T-helper 1 cell treated with Interleukin-12 subunit alpha and Interleukin-12 subunit beta and Interleukin-4 antibody, amounts not matched to agents 30 μg/mL and 1 μg/mL, for 36 hours (primary cell): ENCODE data around the gene TTC27.
A peak's percentile ranks its signal among the peaks of the same experiment; 100 is the strongest.

Experiments
- H3K27ac Mint-ChIP-seq: one replicate; pipeline ENCODE4 v1.8.0; 2021; ENCODE audit warnings: mild to moderate bottlenecking, mixed read lengths
- H3K27me3 Mint-ChIP-seq: one replicate; pipeline ENCODE4 v1.8.0; 2021; ENCODE audit warnings: low read depth, mixed read lengths
- H3K36me3 Mint-ChIP-seq: one replicate; pipeline ENCODE4 v1.8.0; 2021; ENCODE audit warnings: low read depth, mixed read lengths
- H3K4me1 Mint-ChIP-seq: one replicate; pipeline ENCODE4 v1.8.0; 2021; ENCODE audit warnings: low read depth, mixed read lengths
- H3K4me3 Mint-ChIP-seq: one replicate; pipeline ENCODE4 v1.8.0; 2021; ENCODE audit warnings: mild to moderate bottlenecking, moderate library complexity, mixed read lengths
- H3K9me3 Mint-ChIP-seq: one replicate; pipeline ENCODE4 v1.8.0; 2021; ENCODE audit warnings: mixed read lengths

Gene TTC27

DNA sequence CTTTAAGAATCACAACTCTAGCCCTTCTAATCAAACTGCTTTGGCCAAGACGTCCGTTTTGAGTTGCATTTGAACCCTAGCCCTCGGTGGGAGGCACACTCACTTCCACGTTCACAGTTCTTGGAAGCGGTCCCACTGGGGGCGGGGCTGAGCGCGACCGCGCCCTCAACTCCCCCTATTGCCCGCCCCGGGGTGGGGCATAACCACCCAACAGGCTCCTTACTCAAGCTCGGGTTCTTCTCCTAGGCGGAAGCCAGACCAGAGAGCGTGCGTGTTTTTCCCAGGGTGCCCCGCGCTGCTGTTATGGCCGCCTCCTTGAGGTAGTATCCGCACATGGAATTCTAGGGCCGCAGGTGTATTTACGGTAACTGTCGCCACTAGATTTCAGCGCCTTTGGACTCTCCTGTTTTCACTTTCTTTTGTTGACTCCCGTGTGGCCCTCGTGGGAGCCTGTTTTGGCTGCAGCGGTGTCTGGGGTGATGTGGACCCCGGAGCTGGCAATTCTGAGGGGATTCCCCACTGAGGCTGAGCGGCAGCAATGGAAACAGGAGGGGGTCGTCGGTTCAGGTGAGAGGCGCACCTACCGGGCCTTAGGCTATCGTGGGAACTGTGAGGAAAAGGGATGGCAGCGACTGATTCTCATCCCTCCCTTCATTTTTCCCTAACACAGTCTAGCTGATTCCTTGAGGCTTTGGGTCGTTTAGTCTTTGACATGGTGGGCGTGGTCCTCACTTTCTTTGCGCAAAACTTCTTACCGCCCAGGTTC lies at the start of gene TTC27:
Gene TTC27 (plus strand): TSS at position 237 of the 766 bp plus-strand sequence. CDS start 243 bp downstream, at position 480.
- Mint-ChIP-seq H3K27ac (peak within 1 kb of the TSS; percentile 94), H3K4me1 (peaks cover 22% of the 10 kb centered on the region), H3K4me3 (peak within 1 kb of the TSS; percentile 95), H3K27me3 (no peaks in the 10 kb centered on the region), H3K36me3 (peaks cover 14% of the 10 kb centered on the region), H3K9me3 (no peaks in the 10 kb centered on the region)

DNA sequence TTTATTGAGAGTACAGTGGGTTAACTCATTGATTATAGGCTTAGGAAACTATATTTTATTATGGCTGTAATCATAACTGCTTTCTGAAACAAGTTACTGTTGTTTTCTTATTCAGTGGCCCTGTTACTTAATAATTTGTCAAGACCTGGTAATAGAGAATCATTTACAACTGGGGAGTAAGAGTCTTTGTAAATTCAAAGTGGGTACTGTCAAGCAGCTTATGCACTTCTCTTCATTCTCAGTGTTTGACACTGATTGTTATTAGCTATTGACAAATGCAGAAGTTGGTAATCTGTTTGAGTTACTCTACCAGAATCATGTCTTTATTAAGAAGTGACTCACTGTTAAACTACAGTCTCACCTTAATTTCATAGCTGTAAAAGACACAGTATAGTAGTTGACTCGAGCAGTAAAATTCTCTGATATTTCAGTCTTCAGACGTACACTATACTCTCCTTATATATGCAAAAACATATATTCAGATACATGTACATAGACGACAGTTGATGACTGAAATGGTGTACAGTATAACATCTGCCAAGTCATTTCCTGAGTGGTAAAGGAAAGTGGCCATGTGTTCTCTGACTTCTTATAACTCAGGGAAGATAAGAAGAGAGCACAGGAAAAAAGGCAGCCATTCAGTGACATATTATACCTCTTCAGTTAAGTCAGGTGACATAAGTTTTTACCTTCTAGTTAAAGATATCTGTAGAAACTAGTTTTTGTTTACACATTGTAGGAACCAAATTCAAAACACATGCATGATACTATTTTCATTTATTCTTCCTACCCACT lies 36.0 kb upstream of the TTC27 start:
- no peaks in the 10 kb centered on the region for H3K9me3 Mint-ChIP-seq
- peak overlapping the region; percentile 34 for H3K4me3 Mint-ChIP-seq
- H3K27ac Mint-ChIP-seq = peak overlapping the region; percentile 92
- H3K4me1 Mint-ChIP-seq = peaks cover 40% of the 10 kb centered on the region
- H3K27me3 Mint-ChIP-seq = no peaks in the 10 kb centered on the region
- H3K36me3 Mint-ChIP-seq = peaks cover 34% of the 10 kb centered on the region

DNA sequence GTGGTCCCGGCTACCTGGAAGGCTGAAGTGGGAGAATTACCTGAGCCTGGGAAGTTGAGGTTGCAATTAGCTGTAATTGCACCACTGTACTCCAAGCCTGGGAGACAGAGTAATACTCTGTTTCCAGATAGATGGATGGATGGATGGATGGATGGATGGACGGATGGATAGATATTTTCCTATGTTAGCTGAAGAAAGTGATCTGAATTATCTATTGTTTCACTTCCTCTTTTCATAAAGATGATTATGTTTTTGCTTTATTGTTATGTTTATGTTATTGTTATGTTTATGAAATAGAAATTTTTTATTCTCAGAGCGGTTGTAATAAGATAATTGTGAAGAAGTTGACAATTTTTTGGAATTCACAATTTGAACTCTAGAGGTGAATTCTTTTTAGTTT lies 33.3 kb upstream of the TTC27 start:
- Mint-ChIP-seq H3K27ac (no peak overlapping the region), H3K27me3 (no peaks in the 10 kb centered on the region), H3K9me3 (no peaks in the 10 kb centered on the region), H3K4me1 (peaks cover 34% of the 10 kb centered on the region), H3K36me3 (peaks cover 36% of the 10 kb centered on the region), H3K4me3 (no peak overlapping the region)

DNA sequence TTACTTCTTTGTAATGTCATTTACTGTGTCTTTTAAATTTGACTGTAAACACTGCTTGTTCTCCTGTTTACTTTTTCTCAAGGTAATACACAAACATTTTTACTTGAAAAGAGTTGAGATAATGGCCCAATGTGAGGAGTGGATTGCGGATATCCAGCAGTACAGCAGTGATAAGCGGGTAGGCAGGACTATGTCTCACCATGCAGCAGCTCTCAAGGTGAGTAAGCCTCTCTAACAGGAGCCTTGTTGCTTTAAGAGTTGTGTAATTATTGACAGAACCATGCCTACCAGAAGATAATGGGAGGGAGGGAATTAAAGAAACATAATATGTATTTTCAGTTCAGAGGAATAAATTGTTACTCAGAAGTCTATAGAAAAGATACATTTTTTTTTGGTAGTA lies 16.5 kb upstream of the TTC27 start:
- peaks cover 2% of the 10 kb centered on the region for H3K4me1 Mint-ChIP-seq
- no peaks in the 10 kb centered on the region for H3K9me3 Mint-ChIP-seq
- H3K27me3 Mint-ChIP-seq = no peaks in the 10 kb centered on the region
- H3K36me3 Mint-ChIP-seq = peaks cover 33% of the 10 kb centered on the region
- no peak overlapping the region for H3K27ac Mint-ChIP-seq
- H3K4me3 Mint-ChIP-seq = no peak overlapping the region

DNA sequence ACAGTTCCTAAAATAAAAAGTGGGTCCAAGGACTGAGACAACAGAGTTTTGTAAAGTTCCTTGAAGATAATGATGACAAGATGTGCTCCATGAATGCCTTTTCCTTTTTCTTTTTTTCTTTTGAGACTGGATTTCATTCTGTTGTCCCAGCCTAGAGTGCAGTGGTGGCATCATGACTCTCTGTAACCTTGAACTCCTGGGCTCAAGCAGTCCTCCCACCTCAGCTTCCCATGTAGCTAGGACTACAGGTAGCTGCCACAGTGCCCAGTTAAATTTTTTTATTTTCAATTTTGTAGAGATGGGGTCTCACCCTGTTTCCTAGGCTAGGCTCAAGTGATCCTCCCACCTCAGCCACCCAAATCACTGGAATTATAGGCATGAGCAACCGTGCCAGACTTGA lies 16.1 kb upstream of the TTC27 start:
- H3K27ac Mint-ChIP-seq = no peak overlapping the region
- H3K4me1 Mint-ChIP-seq = peaks cover 2% of the 10 kb centered on the region
- H3K4me3 Mint-ChIP-seq = no peak overlapping the region
- no peaks in the 10 kb centered on the region for H3K9me3 Mint-ChIP-seq
- H3K27me3 Mint-ChIP-seq = no peaks in the 10 kb centered on the region
- H3K36me3 Mint-ChIP-seq = peaks cover 33% of the 10 kb centered on the region

DNA sequence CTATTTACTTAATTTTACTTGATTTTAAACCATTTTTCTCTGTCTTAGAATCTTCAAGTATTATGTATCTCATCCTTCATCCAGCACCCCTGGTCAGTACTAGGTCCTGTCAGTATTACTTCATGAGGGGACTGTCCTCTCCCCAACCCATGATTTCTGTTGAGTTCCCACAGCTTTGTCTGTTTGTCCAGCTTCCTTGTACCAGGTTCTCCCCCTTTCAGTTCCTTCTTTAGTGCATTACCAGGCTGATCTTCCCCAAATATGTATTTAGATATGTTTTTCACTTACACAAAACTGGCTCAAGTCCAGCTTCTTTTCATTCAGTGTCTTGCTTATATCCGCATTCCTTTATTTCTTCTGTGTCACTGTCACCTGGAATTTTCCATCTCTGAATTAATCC lies 13.8 kb upstream of the TTC27 start:
- Mint-ChIP-seq H3K27me3 (no peaks in the 10 kb centered on the region), H3K36me3 (peaks cover 33% of the 10 kb centered on the region), H3K27ac (no peak overlapping the region), H3K4me1 (peaks cover 6% of the 10 kb centered on the region), H3K9me3 (no peaks in the 10 kb centered on the region), H3K4me3 (no peak overlapping the region)

DNA sequence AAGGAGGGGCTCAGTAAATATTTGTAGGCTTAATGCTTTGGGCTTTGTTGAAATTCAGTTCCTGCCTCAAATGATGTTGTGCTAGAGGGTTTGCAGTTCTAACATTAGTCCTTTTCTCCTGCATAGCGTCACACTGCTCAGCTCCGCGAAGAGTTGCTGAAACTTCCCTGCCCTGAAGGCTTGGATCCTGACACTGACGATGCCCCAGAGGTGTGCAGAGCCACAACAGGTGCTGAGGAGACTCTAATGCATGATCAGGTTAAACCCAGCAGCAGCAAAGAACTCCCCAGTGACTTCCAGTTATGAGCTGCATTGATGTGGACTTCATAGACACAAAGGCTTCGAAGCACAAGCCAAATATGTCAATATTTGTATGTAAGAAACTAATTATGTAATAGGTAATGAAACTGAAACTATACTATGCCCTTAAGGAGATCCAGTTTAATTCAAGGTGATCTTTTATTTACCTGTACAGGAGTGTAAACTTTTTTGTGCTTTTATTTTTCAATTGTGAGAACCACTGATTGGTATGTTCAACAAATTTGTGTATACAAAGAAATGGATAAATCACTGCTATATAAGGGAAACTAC lies 10.2 kb upstream of the TTC27 start:
- Mint-ChIP-seq H3K27me3 (no peaks in the 10 kb centered on the region), H3K4me3 (no peak overlapping the region), H3K9me3 (no peaks in the 10 kb centered on the region), H3K27ac (no peak overlapping the region), H3K4me1 (peaks cover 7% of the 10 kb centered on the region), H3K36me3 (peaks cover 31% of the 10 kb centered on the region)

DNA sequence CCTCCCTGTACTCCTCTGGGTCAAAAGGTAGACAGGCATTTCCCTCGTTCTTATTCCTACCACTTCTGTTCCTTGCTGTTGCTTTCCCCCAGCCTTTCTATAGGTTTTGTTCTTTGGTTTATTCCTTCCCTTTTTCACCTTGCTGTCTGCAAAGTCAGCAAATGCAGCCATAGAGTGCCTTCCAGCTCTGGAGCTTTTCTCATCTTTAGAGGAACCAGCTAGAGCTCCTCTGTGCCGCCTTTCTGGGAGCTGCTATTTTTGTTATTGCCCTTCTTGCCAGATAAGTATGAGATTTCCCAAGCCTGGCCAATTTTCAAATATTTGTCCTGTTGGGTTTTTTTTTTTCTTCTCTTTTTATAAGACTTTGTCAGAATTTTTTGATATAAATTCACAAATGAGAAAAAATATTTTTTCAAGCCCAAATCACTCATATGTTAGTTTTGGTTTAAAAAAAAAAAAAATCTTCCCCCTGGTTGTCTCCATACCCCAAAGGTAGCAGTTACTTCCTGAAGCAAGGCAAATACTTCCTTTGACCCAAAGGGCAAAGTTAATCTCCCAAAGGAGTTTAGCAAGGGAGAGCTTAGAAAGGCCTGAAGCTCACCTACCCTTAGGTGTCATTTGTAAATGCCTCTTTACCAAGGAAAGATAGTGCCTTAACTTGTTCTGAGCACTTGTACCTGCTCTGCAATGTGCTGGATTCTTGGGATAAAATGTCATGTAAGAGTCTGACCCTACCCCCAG lies 5.1 kb upstream of the TTC27 start:
- no peak overlapping the region for H3K4me3 Mint-ChIP-seq
- H3K27me3 Mint-ChIP-seq = no peaks in the 10 kb centered on the region
- H3K4me1 Mint-ChIP-seq = peaks cover 11% of the 10 kb centered on the region
- H3K36me3 Mint-ChIP-seq = peaks cover 21% of the 10 kb centered on the region
- no peak overlapping the region for H3K27ac Mint-ChIP-seq
- H3K9me3 Mint-ChIP-seq = no peaks in the 10 kb centered on the region

DNA sequence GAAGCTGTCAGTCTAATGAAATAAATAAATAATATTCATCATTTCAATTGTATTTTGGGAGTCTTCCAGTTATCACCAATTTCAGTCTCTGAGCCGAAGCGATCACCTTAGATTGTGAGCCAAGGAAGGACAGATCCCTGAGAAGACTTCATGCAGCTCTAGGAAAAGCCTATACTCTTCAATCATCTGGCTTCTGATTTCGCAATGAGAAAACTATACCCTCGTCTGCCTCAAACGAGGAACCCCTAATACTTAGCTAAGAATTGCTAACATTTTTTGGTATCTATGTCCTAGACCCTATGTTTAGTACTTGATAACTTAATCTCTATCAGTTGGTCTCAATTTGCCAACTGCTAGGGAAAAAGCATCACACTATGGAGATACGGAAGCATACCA lies 4.5 kb upstream of the TTC27 start:
- H3K4me3 Mint-ChIP-seq = no peak overlapping the region
- H3K27me3 Mint-ChIP-seq = no peaks in the 10 kb centered on the region
- peaks cover 11% of the 10 kb centered on the region for H3K4me1 Mint-ChIP-seq
- H3K27ac Mint-ChIP-seq = no peak overlapping the region
- peaks cover 21% of the 10 kb centered on the region for H3K36me3 Mint-ChIP-seq
- no peaks in the 10 kb centered on the region for H3K9me3 Mint-ChIP-seq

DNA sequence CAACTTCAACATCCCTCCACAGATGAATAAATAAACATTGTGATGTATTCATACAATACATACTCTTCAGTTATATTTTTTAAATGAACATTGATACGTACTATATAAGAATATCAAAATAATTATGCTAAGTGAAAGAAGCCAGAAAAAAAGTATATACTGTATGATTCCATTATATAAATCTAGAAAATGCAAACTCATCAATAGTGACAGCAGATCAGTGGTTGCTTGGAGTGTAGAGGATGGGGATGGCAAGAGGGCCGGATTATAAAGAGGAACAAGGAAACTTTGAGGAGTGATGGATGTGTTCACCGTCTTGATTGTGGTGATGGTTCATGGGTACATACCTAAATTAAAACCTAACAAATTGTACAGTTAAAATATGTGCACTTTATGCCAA lies 3.0 kb upstream of the TTC27 start:
- H3K27me3 Mint-ChIP-seq = no peaks in the 10 kb centered on the region
- H3K4me3 Mint-ChIP-seq = no peak overlapping the region
- no peak overlapping the region for H3K27ac Mint-ChIP-seq
- peaks cover 15% of the 10 kb centered on the region for H3K4me1 Mint-ChIP-seq
- H3K9me3 Mint-ChIP-seq = no peaks in the 10 kb centered on the region
- peaks cover 20% of the 10 kb centered on the region for H3K36me3 Mint-ChIP-seq

DNA sequence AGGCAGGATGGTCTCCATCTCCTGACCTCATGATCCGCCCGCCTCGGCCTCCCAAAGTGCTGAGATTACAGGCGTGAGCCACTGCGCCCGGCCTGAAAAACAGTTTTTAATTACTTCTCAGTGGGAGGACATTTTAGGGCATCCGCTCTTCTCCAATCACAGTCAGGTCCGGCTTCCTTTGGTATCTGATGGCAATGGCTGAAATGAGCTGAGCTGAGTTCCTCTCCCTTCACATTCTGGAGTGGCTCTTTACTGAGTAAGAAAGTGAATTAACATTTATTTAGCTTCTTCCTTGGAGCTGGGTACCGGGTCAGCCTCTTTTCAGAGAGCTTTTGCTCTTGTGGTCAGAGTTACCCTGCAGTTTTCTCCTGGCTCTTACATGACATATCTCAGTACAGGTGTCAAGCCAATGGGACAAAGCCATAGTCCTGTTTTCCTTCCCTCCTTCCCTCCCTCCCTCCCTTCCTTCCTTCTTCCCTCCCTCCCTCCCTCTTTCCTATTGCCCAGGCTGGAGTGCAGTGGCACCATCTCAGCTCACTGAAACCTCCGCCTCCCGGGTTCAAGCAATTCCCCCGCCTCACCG lies 1.1 kb upstream of the TTC27 start:
- Mint-ChIP-seq H3K27ac (peak overlapping the region; percentile 94), H3K27me3 (no peaks in the 10 kb centered on the region), H3K36me3 (peaks cover 18% of the 10 kb centered on the region)

DNA sequence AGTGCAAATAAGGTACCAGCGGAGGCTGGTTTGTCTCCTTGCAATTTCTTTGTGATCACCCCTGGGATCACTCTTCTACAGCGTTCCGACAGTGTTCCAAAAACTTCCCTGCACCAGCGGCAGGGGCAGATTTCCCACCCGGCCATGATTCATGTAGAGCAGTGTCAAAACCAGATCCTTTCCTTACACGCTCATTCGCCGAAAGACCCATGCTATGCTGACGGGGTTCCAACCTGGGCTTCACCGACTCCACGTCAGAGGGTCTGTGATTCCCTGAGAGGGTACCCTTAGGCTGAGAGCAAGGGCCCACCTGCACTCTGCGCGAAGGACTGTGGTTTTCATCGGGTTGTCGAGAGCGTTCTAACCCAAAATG lies 423 bp upstream of the TTC27 start:
- H3K4me3 Mint-ChIP-seq = peak overlapping the region; percentile 95
- H3K36me3 Mint-ChIP-seq = peaks cover 12% of the 10 kb centered on the region
- H3K9me3 Mint-ChIP-seq = no peaks in the 10 kb centered on the region
- H3K4me1 Mint-ChIP-seq = peaks cover 22% of the 10 kb centered on the region
- peak overlapping the region; percentile 94 for H3K27ac Mint-ChIP-seq
- H3K27me3 Mint-ChIP-seq = no peaks in the 10 kb centered on the region

More for the DNA sequence above, 1.1 kb upstream of the TTC27 start:
- Mint-ChIP-seq H3K9me3 (no peaks in the 10 kb centered on the region), H3K4me3 (peak overlapping the region; percentile 95), H3K4me1 (peaks cover 18% of the 10 kb centered on the region)

DNA sequence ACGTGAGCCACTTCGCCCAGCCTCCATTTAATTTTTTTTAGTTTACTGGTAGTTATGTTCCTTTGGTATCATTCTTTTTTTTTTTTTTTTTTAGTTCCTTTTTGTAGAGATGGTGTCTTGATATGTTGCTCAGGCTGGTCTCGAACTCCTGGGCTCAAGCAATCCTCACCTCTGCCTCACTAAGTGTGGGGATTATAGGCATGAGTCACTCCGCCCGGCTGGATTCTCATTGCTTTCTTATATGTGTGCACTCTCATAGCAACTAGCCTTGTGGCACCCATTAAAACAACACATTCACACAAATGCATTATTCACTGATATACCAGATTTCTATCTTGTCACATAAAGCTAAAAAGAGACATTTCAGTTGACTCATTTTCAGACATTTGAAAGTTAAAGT lies 4.2 kb downstream of the TTC27 start:
- H3K9me3 Mint-ChIP-seq = no peaks in the 10 kb centered on the region
- H3K27ac Mint-ChIP-seq = no peak overlapping the region
- peaks cover 21% of the 10 kb centered on the region for H3K4me1 Mint-ChIP-seq
- H3K27me3 Mint-ChIP-seq = no peaks in the 10 kb centered on the region
- H3K4me3 Mint-ChIP-seq = no peak overlapping the region
- peaks cover 10% of the 10 kb centered on the region for H3K36me3 Mint-ChIP-seq

DNA sequence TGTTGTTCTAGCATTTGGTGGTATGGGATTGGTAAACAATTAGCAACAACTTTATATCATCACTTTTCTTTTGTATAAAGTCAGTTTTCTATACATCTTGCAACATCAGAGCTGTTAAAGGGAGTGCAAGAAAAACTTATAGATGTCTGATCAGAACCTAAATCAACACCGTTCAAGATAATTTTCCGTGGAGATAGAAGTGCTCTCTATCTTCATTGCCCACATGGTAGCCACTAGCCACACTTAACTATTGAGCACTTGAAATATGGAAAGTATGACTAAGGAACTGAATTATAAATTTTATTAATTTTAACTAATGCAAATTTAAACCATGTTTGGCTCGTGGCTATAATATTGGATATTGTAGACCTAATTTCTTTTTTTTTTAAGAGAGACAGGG lies 5.2 kb downstream of the TTC27 start:
- peaks cover 14% of the 10 kb centered on the region for H3K4me1 Mint-ChIP-seq
- H3K4me3 Mint-ChIP-seq = no peak overlapping the region
- peaks cover 10% of the 10 kb centered on the region for H3K36me3 Mint-ChIP-seq
- H3K27me3 Mint-ChIP-seq = no peaks in the 10 kb centered on the region
- no peak overlapping the region for H3K27ac Mint-ChIP-seq
- no peaks in the 10 kb centered on the region for H3K9me3 Mint-ChIP-seq
